ENCODE data around the gene HMGCS2.

HMGCS2 gene

DNA sequence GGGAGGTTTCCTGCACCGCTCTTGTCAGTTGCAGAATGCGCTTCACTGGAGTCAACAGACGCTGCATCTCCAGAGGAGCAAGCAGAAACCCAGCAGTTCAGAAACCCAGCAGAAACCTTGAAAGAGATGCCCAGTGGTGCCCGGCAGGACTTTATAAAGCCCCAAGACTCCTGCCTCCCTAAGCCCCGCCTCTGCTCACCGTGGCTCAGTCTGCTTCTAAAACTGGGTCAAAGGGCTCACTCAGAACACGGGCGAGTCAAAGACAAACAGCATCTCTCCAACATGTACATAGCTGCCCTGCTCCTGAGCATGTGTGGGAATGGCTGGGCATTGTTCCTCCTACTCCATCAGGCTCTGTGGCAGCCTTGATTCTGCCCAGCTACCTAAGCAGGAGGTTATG, at the start of gene HMGCS2:
HMGCS2 (minus strand) TSS at position 128 of the 400 bp plus-strand sequence; CDS start at position 67, 61 bp downstream.
- no peak for TF ChIP-seq HDGF (IDR thresholded peaks at IDR 0.05; ENCODE audit: borderline replicate concordance)
- TF ChIP-seq ELF4 (IDR thresholded peaks at IDR 0.05) = no peak
- no peak for TF ChIP-seq SP1 (IDR thresholded peaks at IDR 0.05)
- TF ChIP-seq L3MBTL2 (conservative IDR thresholded peaks at IDR 0.05) = no peak
- no peak for TF ChIP-seq BHLHE40 (IDR thresholded peaks at IDR 0.05; ENCODE audit: borderline replicate concordance)
- TF ChIP-seq ARNT (IDR thresholded peaks at IDR 0.05) = no peak
- TF ChIP-seq FOXK2 (IDR thresholded peaks at IDR 0.05) = no peak
- no peak for TF ChIP-seq ZNF384 (IDR thresholded peaks at IDR 0.05)
- TF ChIP-seq LEF1 (IDR thresholded peaks at IDR 0.05; ENCODE audit: borderline replicate concordance) = no peak
- TF ChIP-seq TARDBP (IDR thresholded peaks at IDR 0.05) = no peak
- TF ChIP-seq SUZ12 (IDR thresholded peaks at IDR 0.05) = no peak
- no peak for TF ChIP-seq PKNOX1 (IDR thresholded peaks at IDR 0.05)
- no peak for TF ChIP-seq NFRKB (IDR thresholded peaks at IDR 0.05)
- no peak for TF ChIP-seq CTBP1 (IDR thresholded peaks at IDR 0.05; ENCODE audit: borderline replicate concordance)
- no peak for TF ChIP-seq FOXA1 (IDR thresholded peaks at IDR 0.05)
- TF ChIP-seq FOXM1 (IDR thresholded peaks at IDR 0.05; ENCODE audit: borderline replicate concordance) = no peak
- no peak for DNase-seq (ENCODE audit: extremely low spot score)
- CTCF ChIA-PET = interaction anchor here (0.6 kb wide), 1 partner anchor 25 kb away, joined by 3 read pairs; no protein-coding TSS in a partner anchor
- POLR2A ChIA-PET = interaction anchor here (0.8 kb wide), 1 partner anchor 11 kb away, joined by 4 read pairs; no protein-coding TSS in a partner anchor

- DNase-seq (ENCODE audit: extremely low spot score) = no peak
- ChIA-PET CTCF (interaction anchor here (1.0 to 2.2 kb wide), 2 partner anchors 9 to 10 kb away, joined by 3 to 7 read pairs; no protein-coding TSS in a partner anchor), POLR2A (no interaction called here)
- TF ChIP-seq SP1 (IDR thresholded peaks at IDR 0.05) (no peak), FOXK2 (IDR thresholded peaks at IDR 0.05) (no peak), BHLHE40 (IDR thresholded peaks at IDR 0.05; ENCODE audit: borderline replicate concordance) (no peak), LEF1 (IDR thresholded peaks at IDR 0.05; ENCODE audit: borderline replicate concordance) (no peak), ELF4 (IDR thresholded peaks at IDR 0.05) (no peak), L3MBTL2 (conservative IDR thresholded peaks at IDR 0.05) (no peak), CTBP1 (IDR thresholded peaks at IDR 0.05; ENCODE audit: borderline replicate concordance) (no peak), TARDBP (IDR thresholded peaks at IDR 0.05) (no peak), FOXA1 (IDR thresholded peaks at IDR 0.05) (no peak), ZNF384 (IDR thresholded peaks at IDR 0.05) (no peak), ARNT (IDR thresholded peaks at IDR 0.05) (no peak), FOXM1 (IDR thresholded peaks at IDR 0.05; ENCODE audit: borderline replicate concordance) (no peak), HDGF (IDR thresholded peaks at IDR 0.05; ENCODE audit: borderline replicate concordance) (no peak), SUZ12 (IDR thresholded peaks at IDR 0.05) (no peak), NFRKB (IDR thresholded peaks at IDR 0.05) (no peak), PKNOX1 (IDR thresholded peaks at IDR 0.05) (no peak)
Measured at GRCh38 chr1:119818181-119818580, 49.5 kb upstream of the HMGCS2 start.

DNA sequence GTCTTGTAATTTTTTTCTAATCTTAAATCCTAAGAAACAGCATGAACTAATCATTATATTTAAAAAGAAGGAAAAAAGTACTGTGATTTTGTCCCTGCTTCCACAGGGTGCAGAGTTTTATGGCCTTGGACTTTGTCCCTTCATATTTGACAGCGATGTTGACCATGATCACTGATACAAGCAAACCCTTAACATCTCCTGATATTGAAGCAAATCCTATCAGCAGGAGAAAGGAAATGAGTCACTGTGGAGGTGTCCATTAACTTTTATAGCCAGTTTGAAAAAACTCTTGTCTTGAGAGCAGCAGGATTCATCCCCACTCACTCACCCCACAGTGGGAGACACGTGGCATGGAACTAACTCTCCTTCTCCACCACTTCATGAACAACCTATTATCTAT, 47.7 kb upstream of the HMGCS2 start:
- POLR2A ChIA-PET = no interaction called here
- TF ChIP-seq ELF4 (IDR thresholded peaks at IDR 0.05) = no peak
- TF ChIP-seq PKNOX1 (IDR thresholded peaks at IDR 0.05) = no peak
- TF ChIP-seq NFRKB (IDR thresholded peaks at IDR 0.05) = no peak
- no peak for TF ChIP-seq HDGF (IDR thresholded peaks at IDR 0.05; ENCODE audit: borderline replicate concordance)
- TF ChIP-seq TARDBP (IDR thresholded peaks at IDR 0.05) = no peak
- TF ChIP-seq FOXK2 (IDR thresholded peaks at IDR 0.05) = no peak
- TF ChIP-seq LEF1 (IDR thresholded peaks at IDR 0.05; ENCODE audit: borderline replicate concordance) = no peak
- TF ChIP-seq ZNF384 (IDR thresholded peaks at IDR 0.05) = no peak
- no peak for TF ChIP-seq ARNT (IDR thresholded peaks at IDR 0.05)
- TF ChIP-seq FOXM1 (IDR thresholded peaks at IDR 0.05; ENCODE audit: borderline replicate concordance) = no peak
- TF ChIP-seq CTBP1 (IDR thresholded peaks at IDR 0.05; ENCODE audit: borderline replicate concordance) = no peak
- no peak for TF ChIP-seq SP1 (IDR thresholded peaks at IDR 0.05)
- TF ChIP-seq FOXA1 (IDR thresholded peaks at IDR 0.05) = no peak
- CTCF ChIA-PET = interaction anchor here (0.6 to 2.2 kb wide), 3 partner anchors 8 to 72 kb away, joined by 3 to 7 read pairs (median 5); no protein-coding TSS in a partner anchor
- no peak for DNase-seq (ENCODE audit: extremely low spot score)

- DNase-seq (ENCODE audit: extremely low spot score) = no peak
- TF ChIP-seq BHLHE40 (IDR thresholded peaks at IDR 0.05; ENCODE audit: borderline replicate concordance) = no peak
- TF ChIP-seq FOXM1 (IDR thresholded peaks at IDR 0.05; ENCODE audit: borderline replicate concordance) = no peak
- no peak for TF ChIP-seq ZNF384 (IDR thresholded peaks at IDR 0.05)
- TF ChIP-seq ELF4 (IDR thresholded peaks at IDR 0.05) = no peak
- TF ChIP-seq ARNT (IDR thresholded peaks at IDR 0.05) = no peak
- ChIA-PET CTCF (interaction anchor here (0.6 to 1.6 kb wide), 2 partner anchors 11 to 71 kb away, joined by 3 to 6 read pairs; no protein-coding TSS in a partner anchor), POLR2A (no interaction called here)
Measured at GRCh38 chr1:119815928-119816327, 47.2 kb upstream of the HMGCS2 start.

DNA sequence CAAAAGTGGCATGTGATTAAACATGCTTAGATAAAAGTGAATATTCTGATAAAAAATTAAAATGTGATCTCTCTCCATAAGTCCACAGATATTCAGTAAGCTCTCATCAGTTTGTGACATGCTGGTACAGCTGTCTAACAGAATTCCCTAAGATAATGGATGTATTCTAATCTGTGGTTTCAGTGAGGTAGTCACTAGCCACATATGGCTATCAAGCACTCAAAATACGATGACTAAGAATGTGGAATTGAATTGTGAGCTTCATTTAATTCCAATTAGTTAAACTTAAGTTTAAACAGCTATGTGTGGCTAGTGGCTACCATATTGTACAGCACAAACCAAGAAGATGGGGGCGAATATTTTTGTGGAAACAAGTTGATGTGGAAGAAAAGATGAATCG, 46.7 kb upstream of the HMGCS2 start:
- ChIA-PET CTCF (interaction anchor here (1.6 kb wide), 1 partner anchor 12 kb away, joined by 6 read pairs; no protein-coding TSS in a partner anchor), POLR2A (no interaction called here)
- no peak for DNase-seq (ENCODE audit: extremely low spot score)
- TF ChIP-seq PKNOX1 (IDR thresholded peaks at IDR 0.05) = no peak

- ChIA-PET POLR2A (no interaction called here), CTCF (interaction anchor here (0.6 to 1.6 kb wide), 2 partner anchors 13 to 80 kb away, joined by 6 read pairs; no protein-coding TSS in a partner anchor)
- no peak for TF ChIP-seq TARDBP (IDR thresholded peaks at IDR 0.05)
- no peak for TF ChIP-seq HDGF (IDR thresholded peaks at IDR 0.05; ENCODE audit: borderline replicate concordance)
- TF ChIP-seq FOXM1 (IDR thresholded peaks at IDR 0.05; ENCODE audit: borderline replicate concordance) = no peak
- TF ChIP-seq ARNT (IDR thresholded peaks at IDR 0.05) = no peak
- no peak for TF ChIP-seq FOXK2 (IDR thresholded peaks at IDR 0.05)
- TF ChIP-seq ZNF384 (IDR thresholded peaks at IDR 0.05) = no peak
- no peak for TF ChIP-seq SUZ12 (IDR thresholded peaks at IDR 0.05)
- no peak for TF ChIP-seq L3MBTL2 (conservative IDR thresholded peaks at IDR 0.05)
- TF ChIP-seq SP1 (IDR thresholded peaks at IDR 0.05) = no peak
- no peak for TF ChIP-seq BHLHE40 (IDR thresholded peaks at IDR 0.05; ENCODE audit: borderline replicate concordance)
- TF ChIP-seq FOXA1 (IDR thresholded peaks at IDR 0.05) = no peak
- DNase-seq (ENCODE audit: extremely low spot score) = no peak
Measured at GRCh38 chr1:119814288-119814687, 45.6 kb upstream of the HMGCS2 start.
